WERI-Rb-1 (cell line): Measurements from ENCODE around the gene BCAS3.

ENCODE experiments used
- DNase-seq: peaks from one replicate; pipeline ENCODE4 v3.0.0-alpha.2; 2020
- H3K27ac ChIP-seq: fragments of 250-450 bp; sonication (Bioruptor Pico); 2 replicates; pipeline ENCODE4 v1.5.1; 2020; ENCODE audit warnings: mild to moderate bottlenecking, moderate library complexity
- H3K27me3 ChIP-seq: fragments of 250-450 bp; sonication (Bioruptor Pico); 2 replicates; pipeline ENCODE4 v1.5.1; 2021; ENCODE audit warnings: mild to moderate bottlenecking, low read depth, moderate library complexity; ENCODE audit not compliant: insufficient read depth, severe bottlenecking
- H3K36me3 ChIP-seq: fragments of 250-450 bp; sonication (Bioruptor Pico); 2 replicates; pipeline ENCODE4 v1.5.1; 2020; ENCODE audit warnings: mild to moderate bottlenecking, moderate library complexity
- H3K4me3 ChIP-seq: 2 replicates; pipeline ENCODE4 v1.5.1; 2011; ENCODE audit warnings: low read depth, mild to moderate bottlenecking, control low read depth, low read length
- H3K9me3 ChIP-seq: fragments of 250-450 bp; sonication (Bioruptor Pico); 2 replicates; pipeline ENCODE4 v1.5.1; 2021; ENCODE audit warnings: mild to moderate bottlenecking, moderate library complexity; ENCODE audit not compliant: severe bottlenecking
- TF ChIP-seq, protein P1 (sequence below): IDR thresholded peaks from 2 replicates; pipeline ENCODE4 v1.5.1; 2011; ENCODE audit warnings: low read depth, mild to moderate bottlenecking, control low read depth, inconsistent platforms, low read length

The BCAS3 gene

DNA sequence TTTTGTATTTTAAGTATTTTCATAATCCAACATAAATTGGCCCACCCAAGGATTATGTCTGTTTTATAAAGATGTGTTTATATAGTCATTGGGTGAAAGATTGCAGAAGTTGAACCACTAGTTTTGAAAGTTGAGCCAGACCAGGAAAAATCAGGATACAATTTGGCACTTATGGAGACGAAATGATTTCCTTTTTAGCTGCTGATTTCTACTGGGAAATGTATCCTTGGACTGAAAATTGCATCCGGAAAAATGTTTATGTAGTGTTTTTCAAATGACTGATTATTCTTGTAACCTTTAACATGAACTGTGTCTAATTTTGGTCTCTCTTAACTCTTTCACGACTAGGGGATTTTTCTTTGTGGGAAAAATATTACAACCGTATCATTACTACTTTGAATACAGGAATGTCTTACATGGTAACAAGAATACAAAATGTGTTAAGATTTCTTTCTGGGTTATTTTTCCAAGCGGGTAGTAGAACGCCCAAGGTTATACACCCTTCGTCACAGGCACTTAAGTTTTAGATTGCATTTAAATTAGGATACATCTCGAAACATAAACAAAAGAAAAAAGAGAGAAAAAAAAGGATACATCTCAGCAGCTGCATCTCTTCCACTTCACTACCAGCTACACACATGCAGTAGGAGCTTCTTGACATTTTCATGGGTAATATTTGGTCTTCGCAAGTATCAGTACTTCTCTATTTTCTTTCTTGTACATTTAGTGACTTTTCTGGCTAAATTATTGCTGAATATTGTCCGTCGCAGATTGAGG lies 449.0 kb downstream of the BCAS3 start:
- H3K27me3 ChIP-seq, result no peaks in the 10 kb centered on the region
- no peak overlapping the region for H3K4me3 ChIP-seq
- H3K9me3 ChIP-seq, result no peaks in the 10 kb centered on the region
- DNase-seq, result no peak
- TF ChIP-seq, protein P1, sequence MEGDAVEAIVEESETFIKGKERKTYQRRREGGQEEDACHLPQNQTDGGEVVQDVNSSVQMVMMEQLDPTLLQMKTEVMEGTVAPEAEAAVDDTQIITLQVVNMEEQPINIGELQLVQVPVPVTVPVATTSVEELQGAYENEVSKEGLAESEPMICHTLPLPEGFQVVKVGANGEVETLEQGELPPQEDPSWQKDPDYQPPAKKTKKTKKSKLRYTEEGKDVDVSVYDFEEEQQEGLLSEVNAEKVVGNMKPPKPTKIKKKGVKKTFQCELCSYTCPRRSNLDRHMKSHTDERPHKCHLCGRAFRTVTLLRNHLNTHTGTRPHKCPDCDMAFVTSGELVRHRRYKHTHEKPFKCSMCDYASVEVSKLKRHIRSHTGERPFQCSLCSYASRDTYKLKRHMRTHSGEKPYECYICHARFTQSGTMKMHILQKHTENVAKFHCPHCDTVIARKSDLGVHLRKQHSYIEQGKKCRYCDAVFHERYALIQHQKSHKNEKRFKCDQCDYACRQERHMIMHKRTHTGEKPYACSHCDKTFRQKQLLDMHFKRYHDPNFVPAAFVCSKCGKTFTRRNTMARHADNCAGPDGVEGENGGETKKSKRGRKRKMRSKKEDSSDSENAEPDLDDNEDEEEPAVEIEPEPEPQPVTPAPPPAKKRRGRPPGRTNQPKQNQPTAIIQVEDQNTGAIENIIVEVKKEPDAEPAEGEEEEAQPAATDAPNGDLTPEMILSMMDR, result no peak
- no peaks in the 10 kb centered on the region for H3K36me3 ChIP-seq
- H3K27ac ChIP-seq, result no peak overlapping the region

DNA sequence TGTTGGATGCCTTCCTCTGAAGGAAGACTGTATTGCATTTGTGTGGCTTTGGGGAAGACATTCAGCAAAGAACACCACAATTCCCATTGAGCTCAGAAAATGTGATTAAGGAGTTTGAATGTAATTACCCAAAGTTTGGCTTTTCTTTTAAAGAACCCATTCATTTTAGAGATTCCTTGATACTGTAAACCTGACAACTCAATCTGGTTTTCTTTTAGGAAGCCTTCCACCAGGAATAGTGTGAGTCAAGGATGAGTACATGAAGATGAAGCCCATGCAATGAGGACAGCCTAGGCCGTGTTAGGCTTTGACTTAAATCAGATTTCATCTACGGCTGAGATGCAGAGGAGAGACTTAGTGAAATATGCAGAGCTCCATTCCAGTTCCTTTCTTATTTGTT lies 450.3 kb downstream of the BCAS3 start:
- H3K4me3 ChIP-seq, result no peak overlapping the region
- no peak overlapping the region for H3K27ac ChIP-seq
- no peak for DNase-seq

DNA sequence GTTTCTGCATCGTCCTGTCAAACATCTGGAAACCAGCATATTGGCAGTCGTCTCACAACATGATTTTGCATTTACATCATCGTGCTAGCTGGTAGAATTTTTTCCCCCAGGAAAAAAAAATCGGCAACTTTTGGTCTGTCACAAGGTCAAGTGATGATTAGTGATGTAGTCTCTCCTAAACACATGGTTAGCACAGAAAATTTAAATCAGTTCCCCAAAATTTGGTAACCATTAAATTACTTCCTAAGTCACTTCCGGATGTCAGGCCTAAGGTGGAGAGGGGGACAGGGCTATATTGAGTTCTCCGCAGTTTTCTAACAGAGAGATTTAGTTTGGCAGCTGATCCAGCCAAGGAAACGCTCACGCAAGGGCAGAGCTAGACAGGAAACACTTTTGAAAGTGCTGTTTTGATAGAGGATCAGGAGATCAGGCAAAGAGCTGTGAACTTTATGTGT lies 451.0 kb downstream of the BCAS3 start:
- DNase-seq, result no peak
- TF ChIP-seq, protein P1, result no peak
- no peaks in the 10 kb centered on the region for H3K9me3 ChIP-seq
- no peaks in the 10 kb centered on the region for H3K27me3 ChIP-seq
- H3K4me3 ChIP-seq, result no peak overlapping the region
- H3K27ac ChIP-seq, result no peak overlapping the region
- H3K36me3 ChIP-seq, result no peaks in the 10 kb centered on the region

More for the DNA sequence above, 450.3 kb downstream of the BCAS3 start:
- Histone ChIP-seq H3K9me3 (no peaks in the 10 kb centered on the region), H3K36me3 (no peaks in the 10 kb centered on the region), H3K27me3 (no peaks in the 10 kb centered on the region)
- TF ChIP-seq, protein P1, result no peak

DNA sequence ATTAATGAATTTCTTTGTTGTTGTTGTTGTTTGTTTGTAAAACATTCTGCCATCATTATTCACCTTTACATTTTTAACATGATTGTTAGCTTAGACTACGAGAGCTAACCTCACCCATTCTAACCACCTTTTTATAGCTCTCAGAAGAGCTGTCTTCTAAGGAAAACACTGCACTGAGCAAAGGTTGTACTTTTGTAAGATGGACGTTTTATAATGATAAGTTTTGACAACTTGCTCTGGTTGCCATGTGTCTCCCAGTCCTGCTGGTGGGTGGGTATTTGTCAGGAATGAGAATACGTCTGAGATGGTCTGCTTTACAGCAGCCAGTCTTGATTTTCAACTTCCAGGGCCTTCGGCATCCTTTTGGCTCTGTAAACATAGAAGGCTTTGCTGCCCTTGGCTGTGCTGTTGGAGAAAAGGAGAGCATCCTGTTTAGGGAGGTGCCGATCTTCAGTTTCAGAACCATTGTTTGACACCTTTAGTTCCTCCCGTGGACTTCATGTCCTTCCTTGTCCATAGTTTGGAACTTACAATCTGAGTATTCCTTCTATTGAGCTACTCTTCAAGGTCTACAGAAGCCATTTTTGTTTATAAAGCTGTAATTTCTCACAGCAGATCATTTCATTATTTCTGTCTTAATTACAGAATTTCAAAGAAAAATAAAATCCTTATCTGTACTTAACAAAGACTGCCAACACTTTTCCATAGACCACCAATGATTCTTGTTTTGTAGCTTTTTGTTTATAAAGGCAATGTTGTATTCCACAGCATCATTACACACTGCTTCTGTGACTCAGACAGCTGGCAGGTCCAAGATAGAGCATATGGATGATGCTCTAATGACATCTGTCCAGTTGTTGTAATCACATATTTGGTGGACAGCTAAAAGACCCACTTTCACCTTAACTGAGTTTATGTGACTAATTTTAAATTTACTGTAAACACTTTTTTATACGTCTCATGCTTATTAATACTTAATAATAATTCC lies 451.9 kb downstream of the BCAS3 start:
- H3K27ac ChIP-seq, result no peak overlapping the region
- H3K36me3 ChIP-seq, result no peaks in the 10 kb centered on the region
- no peak for DNase-seq
- TF ChIP-seq, protein P1, result no peak
- H3K27me3 ChIP-seq, result no peaks in the 10 kb centered on the region
- no peaks in the 10 kb centered on the region for H3K9me3 ChIP-seq
- no peak overlapping the region for H3K4me3 ChIP-seq

DNA sequence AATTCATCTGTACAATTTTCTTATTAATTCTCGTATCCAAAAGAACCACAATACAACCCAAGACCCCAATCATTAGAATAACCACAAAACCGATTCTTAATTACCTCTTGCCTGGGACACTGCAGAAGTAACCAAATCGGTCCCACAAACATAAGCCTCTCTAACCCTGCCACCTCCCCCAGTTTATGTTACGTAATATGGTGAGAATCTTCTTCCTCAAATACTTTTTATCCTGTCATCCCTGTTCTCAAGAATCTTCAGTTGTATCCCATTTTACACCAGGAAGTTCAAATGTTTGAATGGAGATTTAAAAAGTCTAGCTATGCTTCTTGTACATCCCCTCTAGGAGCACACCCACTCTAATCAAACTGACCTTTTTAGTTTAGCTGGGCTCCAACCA lies 452.7 kb downstream of the BCAS3 start:
- TF ChIP-seq, protein P1, result no peak
- Histone ChIP-seq H3K4me3 (no peak overlapping the region), H3K27ac (no peak overlapping the region), H3K27me3 (no peaks in the 10 kb centered on the region), H3K36me3 (no peaks in the 10 kb centered on the region), H3K9me3 (no peaks in the 10 kb centered on the region)
- no peak for DNase-seq
